MV-4-11 (cell line): ENCODE results near the gene METTL14.
"Not testable (repeated sequence)": the region's sequence is repeated elsewhere in the genome, so short reads cannot be mapped to it uniquely, and the experiment has no call there.

Experiments used
- DNase-seq: peaks from one replicate; lab custom pipeline; 2025; lab: John Stamatoyannopoulos, UW

METTL14 gene

DNA sequence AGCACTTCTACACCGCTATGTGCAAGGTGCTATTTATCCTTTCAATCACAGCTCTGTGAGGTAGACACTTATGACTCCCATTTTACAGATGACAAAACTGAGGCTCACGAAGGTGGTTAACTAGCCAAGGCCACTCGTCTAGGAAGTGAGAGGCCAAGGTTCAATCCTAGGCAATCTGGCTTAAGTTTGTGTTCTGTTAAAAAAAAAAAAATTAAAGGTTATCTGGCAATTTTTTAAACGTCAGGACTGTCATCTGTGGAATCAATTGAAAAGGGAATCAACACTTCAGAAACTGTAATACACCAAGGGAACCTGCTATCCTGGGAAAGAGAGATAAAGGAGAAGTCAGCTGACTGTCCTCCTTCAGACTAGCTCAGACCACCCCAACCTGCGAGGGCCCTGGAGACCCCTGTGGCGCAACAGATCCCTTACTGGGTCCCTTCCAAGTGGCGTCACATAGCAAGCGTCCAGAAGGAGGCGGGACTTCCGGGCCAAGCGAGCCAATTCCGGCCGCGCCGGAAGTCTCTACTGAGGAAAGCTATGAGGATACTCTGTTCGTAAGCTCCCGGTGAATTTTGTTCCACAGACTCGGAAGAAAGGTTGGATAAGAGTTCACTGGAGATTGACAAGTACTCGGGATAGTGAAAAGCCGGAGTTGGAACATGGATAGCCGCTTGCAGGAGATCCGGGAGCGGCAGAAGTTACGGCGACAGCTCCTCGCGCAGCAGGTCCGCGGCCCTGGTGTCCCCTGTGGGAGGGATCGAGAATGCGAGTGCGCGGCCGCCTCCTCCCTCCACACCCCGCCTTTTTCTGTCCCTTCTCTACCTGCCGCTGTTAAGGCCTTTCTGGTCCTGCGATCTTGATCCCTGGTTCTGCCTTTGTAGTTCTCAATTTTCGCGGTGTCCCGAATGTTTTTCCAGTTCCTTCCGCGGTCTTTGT lies at the start of gene METTL14:
Gene METTL14, plus strand, starts transcription at position 520 of the 939 bp plus-strand sequence. Its CDS starts 143 bp downstream, at position 663.
- peak; percentile 90 for DNase-seq

GRCh38 chr4:118636126-118636525 lies 49.1 kb upstream of the METTL14 start:
- DNase-seq, result not testable (repeated sequence)

GRCh38 chr4:118664665-118665064 lies 20.5 kb upstream of the METTL14 start:
- not testable (repeated sequence) for DNase-seq

- DNase-seq, result peak; percentile 39
Observed at GRCh38 chr4:118669220-118669619, 16.0 kb upstream of the METTL14 start.

DNA sequence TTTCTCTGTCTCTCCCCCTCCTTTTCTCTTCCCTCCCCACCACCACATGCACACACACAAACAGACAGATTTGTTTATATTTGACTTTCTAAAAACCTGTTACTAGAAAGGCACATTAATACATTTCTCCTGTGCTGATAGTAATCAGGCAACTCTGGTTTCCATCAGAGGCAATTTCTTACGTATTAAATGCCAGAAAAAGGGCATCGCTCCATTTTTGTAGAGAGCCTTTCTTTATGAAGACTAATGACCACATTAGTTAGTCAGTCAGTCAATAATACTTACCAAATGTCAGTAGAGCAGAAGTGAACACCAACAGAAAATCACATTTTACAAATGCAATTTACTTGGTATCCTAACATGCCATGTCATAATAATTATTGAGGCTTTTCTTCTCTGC lies 14.2 kb upstream of the METTL14 start:
- not testable (repeated sequence) for DNase-seq

GRCh38 chr4:118676128-118676527 lies 9.1 kb upstream of the METTL14 start:
- DNase-seq, result no peak

DNA sequence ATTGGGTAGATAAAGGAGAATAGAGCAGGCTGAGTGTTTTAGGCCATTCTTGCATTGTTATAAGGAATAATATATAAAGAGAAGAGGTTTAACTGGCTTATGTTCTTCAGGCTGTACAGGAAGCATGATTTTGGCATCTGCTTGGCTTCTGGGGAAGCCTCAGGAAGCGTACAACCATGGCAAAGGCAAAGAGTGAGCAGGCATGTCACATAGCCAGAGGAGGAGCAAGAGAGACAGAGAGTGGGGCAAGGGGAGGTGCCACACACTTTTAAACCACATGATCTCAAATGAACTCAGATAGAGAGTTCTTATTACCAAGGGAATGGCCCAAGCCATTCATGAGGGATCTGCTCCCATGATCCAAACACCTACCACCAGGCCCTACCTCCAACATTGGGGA lies 4.4 kb upstream of the METTL14 start:
- DNase-seq, result no peak

GRCh38 chr4:118682928-118683327 lies 2.3 kb upstream of the METTL14 start:
- peak; percentile 70 for DNase-seq

GRCh38 chr4:118683513-118683912 lies 1.7 kb upstream of the METTL14 start:
- peak; percentile 14 for DNase-seq

DNA sequence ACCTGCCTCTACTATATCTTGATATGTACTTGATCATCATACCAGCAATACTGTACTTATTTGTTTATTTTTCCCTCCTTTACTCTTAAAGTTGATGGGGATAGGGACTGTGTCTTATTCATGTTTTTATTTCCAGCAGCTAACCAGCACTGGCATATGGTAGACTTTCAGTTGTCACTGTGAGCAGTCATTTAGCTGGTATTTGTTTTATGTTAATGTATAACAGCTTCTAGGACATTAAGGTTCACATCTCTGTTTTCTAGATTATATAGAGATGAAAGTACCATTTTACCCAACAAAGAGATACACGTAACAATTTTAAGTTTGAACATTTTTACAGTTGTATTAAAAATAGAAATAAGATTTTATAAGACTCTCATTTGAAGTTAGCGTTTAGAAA lies 17.9 kb downstream of the METTL14 start:
- DNase-seq, result no peak

DNA sequence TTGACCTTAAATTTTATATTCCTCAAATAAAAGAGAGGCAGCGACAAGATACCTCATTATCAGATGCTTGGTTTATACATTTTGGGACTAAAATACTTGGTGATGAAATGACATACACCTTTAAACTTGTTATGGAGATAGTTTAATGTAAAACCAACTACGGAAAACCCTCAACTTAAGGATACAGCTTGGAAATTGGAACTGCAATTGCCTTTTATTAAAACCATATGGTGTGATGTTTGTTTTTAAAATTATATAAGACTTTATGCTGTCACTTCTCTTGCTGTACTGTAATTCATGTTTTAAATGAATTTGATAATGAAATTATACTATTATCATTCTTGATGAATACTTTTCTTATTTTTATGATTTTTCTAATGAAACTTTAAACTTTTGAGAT lies 25.9 kb downstream of the METTL14 start:
- no peak for DNase-seq

DNA sequence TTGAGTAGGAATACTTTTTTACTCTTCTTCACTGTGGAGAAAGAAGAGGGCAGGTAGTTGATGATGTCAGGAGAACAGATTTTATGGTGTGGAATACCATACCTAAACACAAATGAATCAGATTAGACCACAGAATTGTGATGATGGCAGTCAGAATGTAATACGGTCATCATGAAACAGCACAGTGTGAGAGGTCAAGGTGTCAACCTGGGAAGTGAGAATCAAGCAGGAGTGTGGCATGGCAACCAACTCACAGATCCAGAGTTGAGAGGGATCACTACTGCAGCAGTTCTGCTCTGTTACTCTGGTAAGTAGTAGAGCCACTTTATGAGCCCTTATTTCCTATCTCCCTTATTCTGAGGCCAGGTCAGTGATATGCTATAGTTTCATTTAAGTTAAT lies 27.7 kb downstream of the METTL14 start:
- DNase-seq, result no peak

DNA sequence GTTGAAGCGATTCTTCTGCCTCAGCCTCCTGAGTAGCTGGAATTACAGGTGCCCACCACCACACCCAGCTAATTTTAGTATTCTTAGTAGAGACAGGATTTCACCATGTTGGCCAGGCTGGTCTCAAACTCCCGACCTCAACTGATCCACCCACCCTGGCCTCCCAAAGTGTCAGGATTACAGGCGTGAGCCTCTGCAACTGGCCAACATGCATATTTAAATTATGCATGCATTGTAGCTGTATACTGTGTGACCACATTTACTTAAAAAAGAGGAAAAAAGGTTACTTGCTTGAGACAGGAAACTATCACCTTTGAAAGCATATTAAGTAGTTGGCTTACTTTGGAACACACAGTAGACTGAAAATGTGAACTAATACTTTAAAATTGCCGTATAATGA lies 29.5 kb downstream of the METTL14 start:
- DNase-seq, result no peak

DNA sequence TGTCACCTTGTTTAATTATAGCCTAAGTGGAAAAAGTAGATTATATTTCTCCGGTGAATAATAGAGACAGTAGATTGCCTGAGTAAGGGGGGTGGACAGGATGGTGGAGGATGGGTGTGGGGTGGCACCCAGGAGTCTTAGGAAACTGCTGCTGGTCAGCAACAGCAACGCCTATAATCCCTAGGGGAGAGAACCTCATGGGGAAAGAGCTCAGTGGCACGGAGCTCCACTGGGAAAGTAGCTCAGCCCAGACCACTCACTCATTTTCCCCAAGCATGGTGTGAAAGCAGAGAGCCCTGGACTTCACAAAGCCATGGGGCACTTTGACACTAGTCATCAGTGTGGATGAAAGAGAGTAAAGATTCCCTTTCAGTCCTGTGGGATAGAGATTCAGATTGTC lies 31.1 kb downstream of the METTL14 start:
- no peak for DNase-seq

GRCh38 chr4:118718511-118719170 lies 33.4 kb downstream of the METTL14 start:
- DNase-seq, result no peak

DNA sequence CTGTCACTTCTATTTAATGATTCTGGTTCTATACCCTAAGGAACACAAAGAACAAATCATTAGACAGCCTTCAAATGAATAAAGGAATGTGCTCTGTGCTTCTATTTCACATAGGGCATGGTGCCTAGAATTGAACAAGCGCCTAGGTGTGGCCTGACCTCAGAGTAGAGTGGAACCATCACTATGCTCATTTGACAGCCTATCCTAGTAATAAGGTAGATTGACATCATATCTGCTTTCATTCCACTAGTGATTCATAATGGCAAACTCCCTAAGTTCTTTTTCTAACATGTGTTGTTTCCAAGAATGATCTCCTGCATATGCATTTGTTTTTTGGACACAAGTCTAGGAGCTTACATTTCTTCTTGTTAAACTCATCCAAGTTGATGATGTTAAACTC lies 36.6 kb downstream of the METTL14 start:
- no peak for DNase-seq

DNA sequence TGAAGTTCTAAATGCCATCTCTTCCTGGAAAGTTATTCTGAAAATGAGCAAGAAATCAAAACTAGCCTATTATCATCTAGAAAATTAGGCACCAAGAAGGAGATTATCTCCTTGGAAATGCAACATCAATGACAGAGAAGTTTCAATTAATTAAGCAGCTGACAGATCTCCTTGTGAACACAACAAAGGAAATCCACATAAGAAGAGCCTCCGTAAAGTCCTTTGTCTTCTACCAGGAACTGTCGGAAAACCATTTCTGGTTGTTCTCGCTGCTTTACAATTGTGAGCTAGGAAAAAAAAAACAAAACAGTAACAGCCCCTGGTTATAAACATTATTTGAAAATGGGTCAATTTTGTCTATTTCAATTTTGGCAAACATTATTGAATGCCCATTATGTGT lies 38.2 kb downstream of the METTL14 start:
- DNase-seq, result no peak

- DNase-seq, result no peak
Observed at GRCh38 chr4:118727360-118727759, 42.2 kb downstream of the METTL14 start.

- no peak for DNase-seq
Observed at GRCh38 chr4:118729287-118730286, 44.4 kb downstream of the METTL14 start.

DNA sequence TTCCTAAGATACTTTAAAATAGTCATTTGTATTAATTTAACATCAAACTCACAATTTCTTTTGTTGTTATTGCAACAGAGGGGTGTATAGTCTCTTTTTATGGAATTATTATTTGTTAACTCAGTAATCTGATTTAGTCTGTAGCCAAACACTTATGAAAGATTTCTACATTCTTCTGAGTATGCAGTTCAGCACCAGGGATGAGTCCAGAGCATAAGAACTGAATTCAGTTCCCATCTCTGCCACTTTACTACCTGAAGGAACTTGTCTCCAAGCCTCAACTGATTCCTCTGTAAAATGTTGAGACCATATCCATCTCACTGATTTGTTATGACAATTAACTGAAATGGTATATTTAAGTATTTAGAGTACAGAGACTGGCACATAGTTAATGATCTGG lies 45.5 kb downstream of the METTL14 start:
- DNase-seq, result no peak

- DNase-seq, result no peak
Observed at GRCh38 chr4:118732591-118733330, 47.6 kb downstream of the METTL14 start.
